GM06990 (cell line): ENCODE results near the gene TMEM154.

Experiments
- DNase-seq: peaks from one replicate; pipeline ENCODE4 v3.0.0-alpha.2; 2011; ENCODE audit not compliant: insufficient read length; ENCODE audit errors: extremely low read depth
- H3K27me3 ChIP-seq: replicated peaks from 2 replicates; pipeline ENCODE4 v1.6.0; 2011; ENCODE audit warnings: low read length; ENCODE audit not compliant: control insufficient read depth, insufficient read depth
- H3K36me3 ChIP-seq: 2 replicates; pipeline ENCODE4 v1.5.1; 2011; ENCODE audit warnings: low read length; ENCODE audit not compliant: control insufficient read depth, insufficient read depth
- H3K4me3 ChIP-seq: replicated peaks from 2 replicates; pipeline ENCODE4 v1.5.1; 2011; ENCODE audit warnings: low read depth, mild to moderate bottlenecking, control low read depth, low read length
- CTCF ChIP-seq: IDR thresholded peaks from 2 replicates; pipeline ENCODE4 v1.5.1; 2011; ENCODE audit warnings: low read length, control low read depth, mild to moderate bottlenecking, inconsistent platforms; ENCODE audit not compliant: insufficient read depth, poor library complexity, severe bottlenecking

The TMEM154 gene

DNA sequence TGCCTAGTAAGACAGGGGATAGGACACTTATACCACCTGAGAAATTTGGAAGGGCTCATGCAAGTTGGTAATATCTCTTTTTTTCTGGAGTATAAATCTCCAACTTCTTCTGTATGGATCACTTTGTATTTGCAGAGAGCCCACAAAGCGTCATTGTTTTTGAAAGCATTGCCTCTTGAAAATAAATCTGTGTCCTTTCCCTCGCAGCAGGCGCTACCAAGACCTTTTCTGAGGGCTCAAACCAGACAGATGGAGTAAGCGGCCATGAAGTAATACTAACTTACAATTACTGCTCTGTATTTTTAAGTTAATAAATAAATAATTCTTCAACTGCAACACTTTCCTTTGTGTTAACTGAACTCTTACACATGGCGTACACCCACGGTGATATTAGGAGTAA, 87.9 kb downstream of the TMEM154 start:
- Histone ChIP-seq H3K36me3 (no peaks in the 10 kb centered on the region), H3K4me3 (no peak overlapping the region), H3K27me3 (no peaks in the 10 kb centered on the region)
- TF ChIP-seq CTCF, result no peak
- DNase-seq, result no peak

- Histone ChIP-seq H3K27me3 (no peaks in the 10 kb centered on the region), H3K36me3 (no peaks in the 10 kb centered on the region), H3K4me3 (no peak overlapping the region)
- TF ChIP-seq CTCF, result no peak
- peak; percentile 15 for DNase-seq
Observed at GRCh38 chr4:152591396-152591795, 88.4 kb downstream of the TMEM154 start.

- Histone ChIP-seq H3K4me3 (no peak overlapping the region), H3K36me3 (no peaks in the 10 kb centered on the region), H3K27me3 (no peaks in the 10 kb centered on the region)
- no peak for DNase-seq
- TF ChIP-seq CTCF, result no peak
Observed at GRCh38 chr4:152590179-152591031, 89.4 kb downstream of the TMEM154 start.

DNA sequence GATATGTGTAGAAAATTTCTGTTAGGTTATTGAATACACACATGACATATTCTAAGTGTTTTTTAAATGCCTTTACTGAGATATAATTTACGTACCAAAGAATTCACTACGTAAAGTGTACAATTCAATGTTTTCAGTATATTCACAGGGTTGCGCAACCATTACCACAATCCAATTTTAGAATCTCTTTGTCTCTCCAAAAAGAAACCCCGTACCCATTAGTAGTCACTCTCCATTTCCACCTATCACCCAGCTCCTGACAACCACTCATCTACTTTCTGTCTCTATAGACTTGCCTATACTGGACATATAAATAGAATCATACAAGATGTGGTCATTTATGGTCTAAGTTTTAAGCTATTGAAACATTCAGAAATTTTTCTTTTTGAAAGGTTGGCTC, 90.9 kb downstream of the TMEM154 start:
- Histone ChIP-seq H3K36me3 (no peaks in the 10 kb centered on the region), H3K4me3 (no peak overlapping the region), H3K27me3 (no peaks in the 10 kb centered on the region)
- no peak for DNase-seq
- no peak for TF ChIP-seq CTCF

DNA sequence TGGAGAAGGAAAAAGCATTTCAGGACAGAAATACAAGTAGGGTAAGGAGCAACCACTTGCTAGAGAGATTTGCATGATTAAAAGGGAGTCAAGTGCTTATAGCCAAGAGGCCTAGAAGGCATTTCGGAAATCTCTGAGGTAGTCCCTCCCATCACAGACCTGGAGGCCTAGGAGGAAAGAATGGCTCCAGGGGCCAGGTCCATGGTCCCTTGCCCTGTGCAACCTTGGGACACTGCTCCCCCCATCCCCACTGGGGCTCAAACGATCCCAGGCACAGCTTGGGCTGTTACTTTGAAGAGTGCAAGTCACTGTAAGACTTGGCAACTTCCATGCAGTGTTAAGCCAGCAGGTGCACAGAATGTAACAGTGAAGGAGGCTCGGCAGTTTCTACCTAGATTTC, 92.7 kb downstream of the TMEM154 start:
- no peak for TF ChIP-seq CTCF
- Histone ChIP-seq H3K36me3 (no peaks in the 10 kb centered on the region), H3K27me3 (no peaks in the 10 kb centered on the region), H3K4me3 (no peak overlapping the region)
- no peak for DNase-seq
